HepG2 (cell line): ENCODE data around the gene LARP1. TPM values are rescaled to one million over a fixed set of nuclear protein-coding genes. Genes with fewer than 3 reads are reported as not detected.

Experiments
- CBX1 ChIP-seq: IDR thresholded peaks from one replicate; pipeline ENCODE4 v1.6.1; 2016; ENCODE audit warnings: antibody characterized with exemption, low read depth
- CCAR2 ChIP-seq: fragments of 200-400 bp; formaldehyde crosslinking; optimal IDR thresholded peaks from 2 replicates; pipeline ENCODE3; 2018; ENCODE audit warnings: low read depth, mild to moderate bottlenecking, low read length, moderate library complexity
- GABPB1 ChIP-seq: IDR thresholded peaks from 2 replicates; pipeline ENCODE4 v1.6.1; 2016; ENCODE audit warnings: mild to moderate bottlenecking, missing genetic modification reagents, moderate library complexity, missing compliant biosample characterization
- KDM6A ChIP-seq: IDR thresholded peaks from 2 replicates; pipeline ENCODE4 v1.6.1; 2016; ENCODE audit warnings: low read depth
- NCOR1 ChIP-seq: fragments of 200-600 bp; sonication (generic); IDR thresholded peaks from 2 replicates; pipeline ENCODE4 v1.7.0; 2017; ENCODE audit warnings: antibody characterized with exemption, low read length, borderline replicate concordance
- NFATC3 ChIP-seq: sonication (generic); formaldehyde crosslinking; IDR thresholded peaks from 2 replicates; pipeline ENCODE4 v1.5.1; 2020; ENCODE audit warnings: mild to moderate bottlenecking, missing genetic modification reagents
- SNAPC2 ChIP-seq: sonication (generic); formaldehyde crosslinking; IDR thresholded peaks from 2 replicates; pipeline ENCODE4 v1.8.1; 2022; ENCODE audit warnings: mild to moderate bottlenecking, missing genetic modification reagents
- YEATS4 ChIP-seq: sonication (generic); formaldehyde crosslinking; IDR thresholded peaks from 2 replicates; pipeline ENCODE4 v1.4.0; 2020; ENCODE audit warnings: missing genetic modification reagents, borderline replicate concordance
- ZKSCAN8 ChIP-seq: IDR thresholded peaks from 2 replicates; pipeline ENCODE4 v1.6.1; 2016; ENCODE audit warnings: borderline replicate concordance, missing genetic modification reagents, missing compliant biosample characterization
- ZNF138 ChIP-seq: sonication (generic); formaldehyde crosslinking; IDR thresholded peaks from 2 replicates; pipeline ENCODE4 v1.5.0; 2020; ENCODE audit warnings: mild to moderate bottlenecking, low read depth, missing genetic modification reagents
- ZNF644 ChIP-seq: IDR thresholded peaks from 2 replicates; pipeline ENCODE4 v1.6.1; 2016; ENCODE audit warnings: low read depth
- ZNF670 ChIP-seq: sonication (generic); formaldehyde crosslinking; IDR thresholded peaks from 2 replicates; pipeline ENCODE4 v1.8.0; 2022; ENCODE audit warnings: mild to moderate bottlenecking, missing genetic modification reagents, borderline replicate concordance
- polyA plus RNA-seq, 8 experiments: library from polyadenylated mRNA; depleted of rRNA in 3 of 8; stranded (reverse) in 7 of 8; unstranded in 1 of 8; fragments of >200 nt; fragmentation: Illumina TruSeq in 4 of 8; extraction: Trizol in 4 of 8; gene quantifications; 2 replicates each; pipeline versions ENCODE4 v1.2.1 to v1.2.3, GENCODE V29; 2011 to 2016; ENCODE audit warnings: low read depth in 4 of 8, missing spikeins in 1 of 8, mixed read lengths in 1 of 8; ENCODE audit not compliant: insufficient read depth in 1 of 8
- total RNA-seq, 5 experiments: library from RNA; depleted of rRNA; stranded (reverse); fragments of >200 nt; fragmentation: Illumina TruSeq; extraction: Trizol; gene quantifications; 2 replicates each; pipeline ENCODE4 v1.2.3, GENCODE V29; 2016; ENCODE audit warnings: low read depth in 1 of 5
- TF ChIP-seq, protein P1 (sequence below): IDR thresholded peaks from 2 replicates; pipeline ENCODE4 v1.6.1; 2016; ENCODE audit warnings: low read depth, missing genetic modification reagents, missing compliant biosample characterization
- TF ChIP-seq, protein P2 (sequence below): sonication (generic); formaldehyde crosslinking; IDR thresholded peaks from 2 replicates; pipeline ENCODE4 v1.4.0; 2020; ENCODE audit warnings: missing genetic modification reagents
- TF ChIP-seq, protein P3 (sequence below): sonication (generic); formaldehyde crosslinking; IDR thresholded peaks from 2 replicates; pipeline ENCODE4 v1.4.0; 2020; ENCODE audit warnings: missing genetic modification reagents, low read depth, mild to moderate bottlenecking, borderline replicate concordance
- TF ChIP-seq, protein P4 (sequence below): sonication (generic); formaldehyde crosslinking; IDR thresholded peaks from 2 replicates; pipeline ENCODE4 v1.8.0; 2022; ENCODE audit warnings: missing genetic modification reagents, low read depth, mild to moderate bottlenecking, borderline replicate concordance

LARP1 gene
- total and polyA plus RNA-seq, 2 of the 13 experiments (the other 11 are each of a cell fraction or from before 2014, with no cell fraction given), result 45.2 to 61.4 TPM

DNA sequence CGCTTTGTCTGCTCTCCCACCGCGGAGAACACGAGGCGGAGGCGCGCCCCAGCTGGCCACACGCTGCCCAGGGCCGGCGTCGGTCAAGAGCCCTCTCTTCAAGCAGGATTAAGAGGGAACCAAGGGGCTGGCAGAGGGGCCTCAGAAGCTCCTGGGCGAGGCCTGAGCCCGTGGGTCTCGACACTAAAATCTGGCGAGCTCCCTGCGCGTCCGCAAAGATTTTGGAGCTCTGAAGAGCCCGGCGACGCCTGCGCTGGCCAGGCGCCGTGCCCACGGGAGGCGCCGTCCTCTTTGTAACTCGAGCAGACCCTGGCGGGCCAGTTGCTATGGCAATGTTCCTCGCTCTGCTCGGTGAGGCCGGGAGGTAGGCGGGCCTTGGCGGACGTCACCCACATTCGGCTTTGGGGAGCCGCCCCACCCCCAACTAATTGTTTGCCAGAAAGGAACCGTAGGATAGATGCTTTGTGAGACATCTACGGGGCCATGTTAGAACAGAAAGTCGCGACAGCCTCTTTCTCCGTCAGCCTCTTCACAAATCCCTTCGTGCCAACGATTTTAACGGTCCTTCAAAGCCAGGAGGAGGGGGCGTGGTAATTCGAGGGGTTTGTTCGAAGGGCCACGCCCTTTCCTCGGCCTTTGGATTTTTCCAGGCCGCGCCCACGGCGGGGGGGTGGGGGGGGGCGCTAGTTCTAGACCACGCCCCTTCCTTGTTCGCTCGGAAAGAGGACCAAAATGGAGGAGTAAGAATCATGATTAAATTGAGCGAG, 102.5 kb downstream of the LARP1 start (continued):
- TF ChIP-seq, protein P1, sequence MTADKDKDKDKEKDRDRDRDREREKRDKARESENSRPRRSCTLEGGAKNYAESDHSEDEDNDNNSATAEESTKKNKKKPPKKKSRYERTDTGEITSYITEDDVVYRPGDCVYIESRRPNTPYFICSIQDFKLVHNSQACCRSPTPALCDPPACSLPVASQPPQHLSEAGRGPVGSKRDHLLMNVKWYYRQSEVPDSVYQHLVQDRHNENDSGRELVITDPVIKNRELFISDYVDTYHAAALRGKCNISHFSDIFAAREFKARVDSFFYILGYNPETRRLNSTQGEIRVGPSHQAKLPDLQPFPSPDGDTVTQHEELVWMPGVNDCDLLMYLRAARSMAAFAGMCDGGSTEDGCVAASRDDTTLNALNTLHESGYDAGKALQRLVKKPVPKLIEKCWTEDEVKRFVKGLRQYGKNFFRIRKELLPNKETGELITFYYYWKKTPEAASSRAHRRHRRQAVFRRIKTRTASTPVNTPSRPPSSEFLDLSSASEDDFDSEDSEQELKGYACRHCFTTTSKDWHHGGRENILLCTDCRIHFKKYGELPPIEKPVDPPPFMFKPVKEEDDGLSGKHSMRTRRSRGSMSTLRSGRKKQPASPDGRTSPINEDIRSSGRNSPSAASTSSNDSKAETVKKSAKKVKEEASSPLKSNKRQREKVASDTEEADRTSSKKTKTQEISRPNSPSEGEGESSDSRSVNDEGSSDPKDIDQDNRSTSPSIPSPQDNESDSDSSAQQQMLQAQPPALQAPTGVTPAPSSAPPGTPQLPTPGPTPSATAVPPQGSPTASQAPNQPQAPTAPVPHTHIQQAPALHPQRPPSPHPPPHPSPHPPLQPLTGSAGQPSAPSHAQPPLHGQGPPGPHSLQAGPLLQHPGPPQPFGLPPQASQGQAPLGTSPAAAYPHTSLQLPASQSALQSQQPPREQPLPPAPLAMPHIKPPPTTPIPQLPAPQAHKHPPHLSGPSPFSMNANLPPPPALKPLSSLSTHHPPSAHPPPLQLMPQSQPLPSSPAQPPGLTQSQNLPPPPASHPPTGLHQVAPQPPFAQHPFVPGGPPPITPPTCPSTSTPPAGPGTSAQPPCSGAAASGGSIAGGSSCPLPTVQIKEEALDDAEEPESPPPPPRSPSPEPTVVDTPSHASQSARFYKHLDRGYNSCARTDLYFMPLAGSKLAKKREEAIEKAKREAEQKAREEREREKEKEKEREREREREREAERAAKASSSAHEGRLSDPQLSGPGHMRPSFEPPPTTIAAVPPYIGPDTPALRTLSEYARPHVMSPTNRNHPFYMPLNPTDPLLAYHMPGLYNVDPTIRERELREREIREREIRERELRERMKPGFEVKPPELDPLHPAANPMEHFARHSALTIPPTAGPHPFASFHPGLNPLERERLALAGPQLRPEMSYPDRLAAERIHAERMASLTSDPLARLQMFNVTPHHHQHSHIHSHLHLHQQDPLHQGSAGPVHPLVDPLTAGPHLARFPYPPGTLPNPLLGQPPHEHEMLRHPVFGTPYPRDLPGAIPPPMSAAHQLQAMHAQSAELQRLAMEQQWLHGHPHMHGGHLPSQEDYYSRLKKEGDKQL (CRISPR knock-in tag), result no peak
- TF ChIP-seq, protein P2, sequence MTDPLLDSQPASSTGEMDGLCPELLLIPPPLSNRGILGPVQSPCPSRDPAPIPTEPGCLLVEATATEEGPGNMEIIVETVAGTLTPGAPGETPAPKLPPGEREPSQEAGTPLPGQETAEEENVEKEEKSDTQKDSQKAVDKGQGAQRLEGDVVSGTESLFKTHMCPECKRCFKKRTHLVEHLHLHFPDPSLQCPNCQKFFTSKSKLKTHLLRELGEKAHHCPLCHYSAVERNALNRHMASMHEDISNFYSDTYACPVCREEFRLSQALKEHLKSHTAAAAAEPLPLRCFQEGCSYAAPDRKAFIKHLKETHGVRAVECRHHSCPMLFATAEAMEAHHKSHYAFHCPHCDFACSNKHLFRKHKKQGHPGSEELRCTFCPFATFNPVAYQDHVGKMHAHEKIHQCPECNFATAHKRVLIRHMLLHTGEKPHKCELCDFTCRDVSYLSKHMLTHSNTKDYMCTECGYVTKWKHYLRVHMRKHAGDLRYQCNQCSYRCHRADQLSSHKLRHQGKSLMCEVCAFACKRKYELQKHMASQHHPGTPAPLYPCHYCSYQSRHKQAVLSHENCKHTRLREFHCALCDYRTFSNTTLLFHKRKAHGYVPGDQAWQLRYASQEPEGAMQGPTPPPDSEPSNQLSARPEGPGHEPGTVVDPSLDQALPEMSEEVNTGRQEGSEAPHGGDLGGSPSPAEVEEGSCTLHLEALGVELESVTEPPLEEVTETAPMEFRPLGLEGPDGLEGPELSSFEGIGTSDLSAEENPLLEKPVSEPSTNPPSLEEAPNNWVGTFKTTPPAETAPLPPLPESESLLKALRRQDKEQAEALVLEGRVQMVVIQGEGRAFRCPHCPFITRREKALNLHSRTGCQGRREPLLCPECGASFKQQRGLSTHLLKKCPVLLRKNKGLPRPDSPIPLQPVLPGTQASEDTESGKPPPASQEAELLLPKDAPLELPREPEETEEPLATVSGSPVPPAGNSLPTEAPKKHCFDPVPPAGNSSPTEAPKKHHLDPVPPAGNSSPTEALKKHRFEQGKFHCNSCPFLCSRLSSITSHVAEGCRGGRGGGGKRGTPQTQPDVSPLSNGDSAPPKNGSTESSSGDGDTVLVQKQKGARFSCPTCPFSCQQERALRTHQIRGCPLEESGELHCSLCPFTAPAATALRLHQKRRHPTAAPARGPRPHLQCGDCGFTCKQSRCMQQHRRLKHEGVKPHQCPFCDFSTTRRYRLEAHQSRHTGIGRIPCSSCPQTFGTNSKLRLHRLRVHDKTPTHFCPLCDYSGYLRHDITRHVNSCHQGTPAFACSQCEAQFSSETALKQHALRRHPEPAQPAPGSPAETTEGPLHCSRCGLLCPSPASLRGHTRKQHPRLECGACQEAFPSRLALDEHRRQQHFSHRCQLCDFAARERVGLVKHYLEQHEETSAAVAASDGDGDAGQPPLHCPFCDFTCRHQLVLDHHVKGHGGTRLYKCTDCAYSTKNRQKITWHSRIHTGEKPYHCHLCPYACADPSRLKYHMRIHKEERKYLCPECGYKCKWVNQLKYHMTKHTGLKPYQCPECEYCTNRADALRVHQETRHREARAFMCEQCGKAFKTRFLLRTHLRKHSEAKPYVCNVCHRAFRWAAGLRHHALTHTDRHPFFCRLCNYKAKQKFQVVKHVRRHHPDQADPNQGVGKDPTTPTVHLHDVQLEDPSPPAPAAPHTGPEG (CRISPR knock-in tag), result no peak
- TF ChIP-seq YEATS4 (CRISPR knock-in tag), result no peak; the same call in 1 of the 2 replicates
- TF ChIP-seq, protein P3, sequence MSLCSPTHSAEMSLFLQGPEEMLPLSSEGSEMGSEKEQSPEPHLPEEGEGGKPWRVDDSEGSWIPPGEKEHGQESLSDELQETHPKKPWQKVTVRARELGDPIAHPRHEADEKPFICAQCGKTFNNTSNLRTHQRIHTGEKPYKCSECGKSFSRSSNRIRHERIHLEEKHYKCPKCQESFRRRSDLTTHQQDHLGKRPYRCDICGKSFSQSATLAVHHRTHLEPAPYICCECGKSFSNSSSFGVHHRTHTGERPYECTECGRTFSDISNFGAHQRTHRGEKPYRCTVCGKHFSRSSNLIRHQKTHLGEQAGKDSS (CRISPR knock-in tag), result no peak
- no peak for TF ChIP-seq ZNF644 (CRISPR knock-in tag)
- TF ChIP-seq, protein P4, sequence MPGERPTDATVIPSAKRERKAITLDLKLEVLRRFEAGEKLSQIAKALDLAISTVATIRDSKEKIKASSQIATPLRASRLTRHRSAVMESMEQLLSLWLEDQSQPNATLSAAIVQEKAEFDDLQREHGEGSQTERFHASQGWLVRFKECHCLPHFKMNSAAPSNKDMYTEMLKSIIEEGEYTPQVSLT, result no peak
- no peak for TF ChIP-seq ZNF138
- peak; percentile 70 for TF ChIP-seq GABPB1 (CRISPR knock-in tag)
- peak; percentile 74; the same call in 1 of the 2 replicates for TF ChIP-seq ZNF670 (CRISPR knock-in tag)
- no peak for TF ChIP-seq CCAR2
- TF ChIP-seq CBX1, result no peak
- TF ChIP-seq KDM6A (CRISPR knock-in tag), result no peak
- peak; percentile 68; the same call in 1 of the 2 replicates for TF ChIP-seq NFATC3 (CRISPR knock-in tag)
- no peak for TF ChIP-seq SNAPC2 (CRISPR knock-in tag)
- no peak; the same call in 1 of the 2 replicates for TF ChIP-seq ZKSCAN8 (CRISPR knock-in tag)
- TF ChIP-seq NCOR1, result peak; percentile 54; the same call in 1 of the 2 replicates
